ENCODE measurements around the gene STAM. TPM values are rescaled to one million over a fixed set of nuclear protein-coding genes. Genes with fewer than 3 reads are reported as not detected.

The STAM gene
- polyA plus RNA-seq, 1 donor from 2014 or later, result 33.0 TPM

GRCh38 chr10:17701301-17701700, 57.4 kb downstream of the STAM start:
- no peaks in the 10 kb centered on the region for H3K27me3 ChIP-seq (ENCODE audit: insufficient read depth, low read depth, low read length)
- H3K36me3 ChIP-seq (ENCODE audit: insufficient read depth, low read length), result peaks cover 5% of the 10 kb centered on the region
- TF ChIP-seq SMC3 (conservative IDR thresholded peaks at IDR 0.05; ENCODE audit: poor library complexity), result no peak
- TF ChIP-seq EZH2 (IDR thresholded peaks at IDR 0.05; ENCODE audit: borderline replicate concordance, insufficient read depth, low read length, poor library complexity, severe bottlenecking), result no peak
- TF ChIP-seq TAF1 (IDR thresholded peaks at IDR 0.05; ENCODE audit: low read depth), result no peak
- TF ChIP-seq REST (IDR thresholded peaks at IDR 0.05; ENCODE audit: borderline replicate concordance), result no peak
- no peak for TF ChIP-seq EP300 (conservative IDR thresholded peaks at IDR 0.05; ENCODE audit: poor library complexity, severe bottlenecking)
- TF ChIP-seq RAD21 (conservative IDR thresholded peaks at IDR 0.05), result no peak
- no peak for TF ChIP-seq POLR2AphosphoS5 (IDR thresholded peaks at IDR 0.05)
- no peak for TF ChIP-seq CTCF (IDR thresholded peaks at IDR 0.05; ENCODE audit: poor library complexity, severe bottlenecking)
- no peak for TF ChIP-seq MXI1 (conservative IDR thresholded peaks at IDR 0.05; ENCODE audit: poor library complexity, severe bottlenecking)
- H3F3A ChIP-seq (ENCODE audit: insufficient read depth, low read length, poor library complexity, severe bottlenecking), result no peaks in the 10 kb centered on the region
- H3K4me2 ChIP-seq (ENCODE audit: low read length), result no peak overlapping the region
- no peaks in the 10 kb centered on the region for H3K79me2 ChIP-seq (replicated peaks; ENCODE audit: insufficient read depth, low read length)
- H3K4me3 ChIP-seq (ENCODE audit: low read length), result no peak overlapping the region
- no peaks in the 10 kb centered on the region for H3K9me3 ChIP-seq (ENCODE audit: low read length)
- H3K9ac ChIP-seq (ENCODE audit: low read length), result no peak overlapping the region
- no peaks in the 10 kb centered on the region for H3K9me2 ChIP-seq (ENCODE audit: insufficient read depth, low read length)
- H2AFZ ChIP-seq (ENCODE audit: low read depth, low read length), result no peak overlapping the region
- H4K20me1 ChIP-seq (ENCODE audit: insufficient read depth), result no peaks in the 10 kb centered on the region
- H3K27ac ChIP-seq (ENCODE audit: low read length), result no peak overlapping the region

GRCh38 chr10:17703706-17704105, 59.8 kb downstream of the STAM start:
- Histone ChIP-seq H3K27me3 (ENCODE audit: insufficient read depth, low read depth, low read length) (no peaks in the 10 kb centered on the region), H3K9me2 (ENCODE audit: insufficient read depth, low read length) (no peaks in the 10 kb centered on the region), H2AFZ (ENCODE audit: low read depth, low read length) (no peak overlapping the region), H3K4me2 (ENCODE audit: low read length) (no peak overlapping the region), H3F3A (ENCODE audit: insufficient read depth, low read length, poor library complexity, severe bottlenecking) (no peaks in the 10 kb centered on the region), H3K9ac (ENCODE audit: low read length) (no peak overlapping the region), H3K27ac (ENCODE audit: low read length) (no peak overlapping the region), H3K79me2 (replicated peaks; ENCODE audit: insufficient read depth, low read length) (no peaks in the 10 kb centered on the region), H3K4me3 (ENCODE audit: low read length) (no peak overlapping the region), H4K20me1 (ENCODE audit: insufficient read depth) (no peaks in the 10 kb centered on the region), H3K9me3 (ENCODE audit: low read length) (no peaks in the 10 kb centered on the region), H3K36me3 (ENCODE audit: insufficient read depth, low read length) (peaks cover 5% of the 10 kb centered on the region)
- TF ChIP-seq EP300 (conservative IDR thresholded peaks at IDR 0.05; ENCODE audit: poor library complexity, severe bottlenecking) (no peak), EZH2 (IDR thresholded peaks at IDR 0.05; ENCODE audit: borderline replicate concordance, insufficient read depth, low read length, poor library complexity, severe bottlenecking) (no peak), TAF1 (IDR thresholded peaks at IDR 0.05; ENCODE audit: low read depth) (no peak), SMC3 (conservative IDR thresholded peaks at IDR 0.05; ENCODE audit: poor library complexity) (no peak)

Measured in neural cell (in vitro differentiated cells).